GM18861 (cell line): Measurements from ENCODE around the gene TIRAP.
"Not testable (repeated sequence)": the region's sequence is repeated elsewhere in the genome, so short reads cannot be mapped to it uniquely, and the experiment has no call there.

Source experiments
- ATAC-seq: cut with Tn5 transposase; IDR thresholded peaks from one replicate; pipeline ENCODE4 v1.9.1; 2021; ENCODE audit not compliant: unreplicated experiment

The TIRAP gene

GRCh38 chr11:126282361-126282735 is 545 bp upstream of the TIRAP start:
- no peak for ATAC-seq

- peak; percentile 77 for ATAC-seq
Observed at GRCh38 chr11:126284829-126285228, 1.9 kb downstream of the TIRAP start.

- no peak for ATAC-seq
Observed at GRCh38 chr11:126288237-126288636, 5.3 kb downstream of the TIRAP start.

GRCh38 chr11:126290887-126291286 is 8.0 kb downstream of the TIRAP start:
- no peak for ATAC-seq

GRCh38 chr11:126293726-126294125 is 10.8 kb downstream of the TIRAP start:
- no peak for ATAC-seq

GRCh38 chr11:126297004-126297403 is 14.1 kb downstream of the TIRAP start:
- ATAC-seq, result no peak

GRCh38 chr11:126303623-126304456 is 20.9 kb downstream of the TIRAP start, which contains the start of gene DCPS:
Gene DCPS (plus strand): TSS chr11:126304060. CDS start chr11:126304081, 21 bp downstream.
- ATAC-seq, result peak; percentile 74

GRCh38 chr11:126304457-126305075 is 21.7 kb downstream of the TIRAP start:
- ATAC-seq, result peak; percentile 33

GRCh38 chr11:126305699-126306098 is 22.8 kb downstream of the TIRAP start:
- ATAC-seq, result peak; percentile 40

- ATAC-seq, result no peak
Observed at GRCh38 chr11:126307706-126308105, 24.8 kb downstream of the TIRAP start.

- ATAC-seq, result no peak
Observed at GRCh38 chr11:126308271-126308671, 25.4 kb downstream of the TIRAP start.

GRCh38 chr11:126308771-126309170 is 25.9 kb downstream of the TIRAP start:
- ATAC-seq, result not testable (repeated sequence)

GRCh38 chr11:126310200-126310991 is 27.5 kb downstream of the TIRAP start:
- ATAC-seq, result peak; percentile 65

- no peak for ATAC-seq
Observed at GRCh38 chr11:126310992-126311310, 28.1 kb downstream of the TIRAP start.

- no peak for ATAC-seq
Observed at GRCh38 chr11:126311401-126312291, 28.8 kb downstream of the TIRAP start.

GRCh38 chr11:126312961-126313360 is 30.1 kb downstream of the TIRAP start:
- ATAC-seq, result no peak

GRCh38 chr11:126313826-126314225 is 30.9 kb downstream of the TIRAP start:
- no peak for ATAC-seq

- ATAC-seq, result no peak
Observed at GRCh38 chr11:126317432-126317755, 34.5 kb downstream of the TIRAP start.

- ATAC-seq, result peak; percentile 11
Observed at GRCh38 chr11:126317756-126318573, 35.1 kb downstream of the TIRAP start.
